DOHH2 (cell line): ENCODE results near the gene KCNJ11.

ENCODE experiments used
- CTCF ChIP-seq: fragments of 200-600 bp; sonication (generic); IDR thresholded peaks from one replicate; pipeline ENCODE4 v1.5.1; 2014; ENCODE audit warnings: antibody characterized with exemption, mild to moderate bottlenecking, low read depth, low read length; ENCODE audit not compliant: poor library complexity, severe bottlenecking
- EZH2phosphoT487 ChIP-seq: fragments of 200-600 bp; sonication (generic); IDR thresholded peaks from 2 replicates; pipeline ENCODE4 v1.6.1; 2017; ENCODE audit warnings: borderline replicate concordance, mild to moderate bottlenecking, antibody characterized with exemption, low read length, moderate library complexity, mixed read lengths

DNA sequence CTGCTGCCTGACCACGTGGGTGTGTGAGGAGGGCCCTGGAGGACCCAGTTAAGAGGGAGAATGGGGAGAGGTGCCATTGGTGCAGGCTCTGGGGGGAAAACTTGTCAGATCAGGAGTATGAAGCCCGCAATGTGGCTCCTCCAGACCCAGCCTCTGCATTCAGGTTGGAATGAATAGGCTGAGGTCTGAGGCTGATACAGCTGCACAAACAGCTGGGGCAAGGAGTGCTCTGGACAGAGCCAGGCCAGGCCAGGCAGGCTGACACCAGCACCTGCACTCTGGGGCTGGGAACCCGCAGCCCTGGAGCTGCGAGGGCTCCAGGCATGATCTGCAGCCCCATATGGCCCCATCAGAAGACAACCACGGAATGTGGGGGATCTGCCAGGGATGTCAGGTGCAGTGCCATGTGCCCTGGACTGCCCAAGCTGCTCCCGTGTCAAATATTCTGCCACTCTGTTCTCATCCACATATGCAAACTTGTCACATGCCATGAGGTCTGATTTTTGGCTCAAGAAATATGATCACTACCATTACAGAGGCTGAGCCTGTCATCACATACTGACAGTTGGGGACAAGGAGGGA, 27.2 kb upstream of the KCNJ11 start:
- TF ChIP-seq CTCF, result no peak
- TF ChIP-seq EZH2phosphoT487, result no peak
